Body of pancreas (tissue), 4 donors: ENCODE results near the gene GABPA.

Experiments
- POLR2A ChIP-seq, 3 donors: fragments of 450-650 bp; IDR thresholded peaks; one replicate each; pipeline ENCODE4 v1.6.1; 2016; ENCODE audit warnings: antibody characterized with exemption in 3 of 3, mild to moderate bottlenecking in 2 of 3
- TF ChIP-seq, protein P1 (sequence below), 7 experiments: fragments of 450-650 bp in 4 of 7; fragments of 200-600 bp in 3 of 7; sonication (generic) in 3 of 7; IDR thresholded peaks; one replicate each; pipeline ENCODE4 v1.5.1; 2016 to 2019; ENCODE audit warnings: antibody characterized with exemption in 7 of 7

DNA sequence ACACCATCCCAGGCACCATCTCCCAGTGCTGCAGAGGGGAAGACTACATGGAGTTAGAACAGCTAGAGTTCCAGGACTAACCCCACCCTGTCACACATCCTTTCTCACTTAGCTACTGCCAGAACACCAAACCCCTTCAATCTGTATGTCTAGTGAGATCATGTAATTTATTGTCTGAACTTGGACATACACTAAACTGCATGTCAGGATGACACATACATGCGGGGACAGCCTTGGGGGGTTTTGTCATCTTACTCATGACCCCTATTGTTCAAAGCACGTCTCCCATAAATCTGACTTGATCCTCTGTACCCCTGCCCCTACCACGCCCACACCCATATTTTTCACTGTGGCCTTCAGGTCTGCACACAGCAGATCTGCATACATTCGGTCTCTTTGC, 71.3 kb downstream of the GABPA start:
- TF ChIP-seq, protein P1, sequence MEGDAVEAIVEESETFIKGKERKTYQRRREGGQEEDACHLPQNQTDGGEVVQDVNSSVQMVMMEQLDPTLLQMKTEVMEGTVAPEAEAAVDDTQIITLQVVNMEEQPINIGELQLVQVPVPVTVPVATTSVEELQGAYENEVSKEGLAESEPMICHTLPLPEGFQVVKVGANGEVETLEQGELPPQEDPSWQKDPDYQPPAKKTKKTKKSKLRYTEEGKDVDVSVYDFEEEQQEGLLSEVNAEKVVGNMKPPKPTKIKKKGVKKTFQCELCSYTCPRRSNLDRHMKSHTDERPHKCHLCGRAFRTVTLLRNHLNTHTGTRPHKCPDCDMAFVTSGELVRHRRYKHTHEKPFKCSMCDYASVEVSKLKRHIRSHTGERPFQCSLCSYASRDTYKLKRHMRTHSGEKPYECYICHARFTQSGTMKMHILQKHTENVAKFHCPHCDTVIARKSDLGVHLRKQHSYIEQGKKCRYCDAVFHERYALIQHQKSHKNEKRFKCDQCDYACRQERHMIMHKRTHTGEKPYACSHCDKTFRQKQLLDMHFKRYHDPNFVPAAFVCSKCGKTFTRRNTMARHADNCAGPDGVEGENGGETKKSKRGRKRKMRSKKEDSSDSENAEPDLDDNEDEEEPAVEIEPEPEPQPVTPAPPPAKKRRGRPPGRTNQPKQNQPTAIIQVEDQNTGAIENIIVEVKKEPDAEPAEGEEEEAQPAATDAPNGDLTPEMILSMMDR (IDR thresholded peaks at IDR 0.05) = no peak
- TF ChIP-seq POLR2A (IDR thresholded peaks at IDR 0.05) = no peak
